Uterus (tissue), 4 donors: ENCODE results near the gene RPS6KA6. TPM values are rescaled to one million over a fixed set of nuclear protein-coding genes. Genes with fewer than 3 reads are reported as not detected.

Source experiments
- DNase-seq, 2 donors: peaks; one replicate each; pipeline ENCODE4 v3.0.0-alpha.2; 2019 to 2020
- H3K27ac ChIP-seq, 2 donors: fragments of 200-600 bp; sonication (generic); 1 replicate in 1 of 2; 2 replicates in 1 of 2; pipeline ENCODE4 v1.5.1; 2016 to 2018
- H3K27me3 ChIP-seq, 2 donors: fragments of 200-600 bp; sonication (generic); one replicate each; pipeline ENCODE4 v1.5.1; 2018 to 2019; ENCODE audit warnings: control low read depth in 1 of 2
- H3K36me3 ChIP-seq, 2 donors: fragments of 200-600 bp; sonication (generic); one replicate each; pipeline ENCODE4 v1.5.1; 2019; ENCODE audit warnings: control low read depth in 1 of 2
- H3K4me1 ChIP-seq, 2 donors: fragments of 200-600 bp; sonication (generic); one replicate each; pipeline ENCODE4 v1.5.1; 2018 to 2019; ENCODE audit warnings: control low read depth in 1 of 2
- H3K4me3 ChIP-seq, 2 donors: fragments of 200-600 bp; sonication (generic); 1 replicate in 1 of 2; 2 replicates in 1 of 2; pipeline ENCODE4 v1.5.1; 2018 to 2019; ENCODE audit warnings: mild to moderate bottlenecking in 1 of 2
- H3K9me3 ChIP-seq, 2 donors: fragments of 200-600 bp; sonication (generic); one replicate each; pipeline ENCODE4 v1.5.1; 2019; ENCODE audit warnings: control low read depth in 1 of 2
- CTCF ChIP-seq, 4 experiments: fragments of 200-600 bp in 2 of 4; fragments of 450-650 bp in 2 of 4; sonication (generic) in 2 of 4; IDR thresholded peaks; one replicate each; pipeline ENCODE4 v1.5.1; 2016 to 2019; ENCODE audit warnings: antibody characterized with exemption in 4 of 4, mild to moderate bottlenecking in 2 of 4, moderate library complexity in 1 of 4
- POLR2A ChIP-seq, 2 donors: fragments of 450-650 bp; IDR thresholded peaks; one replicate each; pipeline ENCODE4 v1.6.1; 2016; ENCODE audit warnings: antibody characterized with exemption in 2 of 2, mild to moderate bottlenecking in 1 of 2, moderate library complexity in 1 of 2
- intact Hi-C: fragments of 100-400 bp; cut with DNase I; formaldehyde crosslinking; loops from one replicate; pipeline ENCODE4 v1.15.1; 2023; ENCODE audit warnings: low total_unique reads
- total RNA-seq, 4 donors: library from RNA; depleted of rRNA in 3 of 4; stranded (reverse); fragments of >200 nt in 3 of 4; gene quantifications; one replicate each; pipeline versions ENCODE4 v1.1.0 to v1.2.4, GENCODE V29; 2014 to 2023
- donor health status: DM: yes; HTN: yes; CAD: no.

Gene RPS6KA6
- total RNA-seq, 4 donors from 2014 or later = 1.5 to 13.1 (median 8.4) TPM

GRCh38 chrX:84182516-84182915, 5.5 kb downstream of the RPS6KA6 start:
- TF ChIP-seq CTCF (IDR thresholded peaks at IDR 0.05) (no peak), POLR2A (IDR thresholded peaks at IDR 0.05) (no peak)
- intact Hi-C loops = no loop called here
- no peaks in the 10 kb centered on the region for H3K27me3 ChIP-seq
- H3K4me1 ChIP-seq = no peaks in the 10 kb centered on the region
- no peak for DNase-seq
- no peak overlapping the region for H3K27ac ChIP-seq
- H3K4me3 ChIP-seq = no peak overlapping the region
- no peaks in the 10 kb centered on the region for H3K9me3 ChIP-seq
- no peaks in the 10 kb centered on the region for H3K36me3 ChIP-seq

- Histone ChIP-seq H3K4me3 (no peak overlapping the region), H3K27ac (no peak overlapping the region), H3K4me1 (no peaks in the 10 kb centered on the region), H3K27me3 (no peaks in the 10 kb centered on the region), H3K36me3 (no peaks in the 10 kb centered on the region), H3K9me3 (no peaks in the 10 kb centered on the region)
- no peak for DNase-seq
- intact Hi-C loops = no loop called here
- TF ChIP-seq POLR2A (IDR thresholded peaks at IDR 0.05) (no peak), CTCF (IDR thresholded peaks at IDR 0.05) (no peak)
These were observed 12.0 kb downstream of the RPS6KA6 start for GRCh38 chrX:84175958-84176357.

- TF ChIP-seq CTCF (IDR thresholded peaks at IDR 0.05) = no peak
- TF ChIP-seq POLR2A (IDR thresholded peaks at IDR 0.05) = no peak
- no peak overlapping the region for H3K27ac ChIP-seq
- DNase-seq = no peak
- intact Hi-C loops = no loop called here
- H3K9me3 ChIP-seq = no peaks in the 10 kb centered on the region
- H3K27me3 ChIP-seq = no peaks in the 10 kb centered on the region
- H3K4me3 ChIP-seq = no peak overlapping the region
- H3K4me1 ChIP-seq = no peaks in the 10 kb centered on the region
- H3K36me3 ChIP-seq = no peaks in the 10 kb centered on the region
These were observed 12.7 kb downstream of the RPS6KA6 start for GRCh38 chrX:84175274-84175673.

- Histone ChIP-seq H3K36me3 (no peaks in the 10 kb centered on the region), H3K27ac (no peak overlapping the region), H3K4me3 (no peak overlapping the region), H3K4me1 (no peaks in the 10 kb centered on the region), H3K9me3 (no peaks in the 10 kb centered on the region), H3K27me3 (no peaks in the 10 kb centered on the region)
- intact Hi-C loops = no loop called here
- TF ChIP-seq POLR2A (IDR thresholded peaks at IDR 0.05) (no peak), CTCF (IDR thresholded peaks at IDR 0.05) (no peak)
- no peak for DNase-seq
These were observed 13.7 kb downstream of the RPS6KA6 start for GRCh38 chrX:84174348-84174747.

- TF ChIP-seq CTCF (IDR thresholded peaks at IDR 0.05) (no peak), POLR2A (IDR thresholded peaks at IDR 0.05) (no peak)
- Histone ChIP-seq H3K27me3 (no peaks in the 10 kb centered on the region), H3K9me3 (no peaks in the 10 kb centered on the region), H3K4me1 (no peaks in the 10 kb centered on the region), H3K4me3 (no peak overlapping the region), H3K27ac (no peak overlapping the region), H3K36me3 (no peaks in the 10 kb centered on the region)
- intact Hi-C loops = no loop called here
- no peak for DNase-seq
These were observed 17.1 kb downstream of the RPS6KA6 start for GRCh38 chrX:84170931-84171330.
